CD4-positive, alpha-beta memory T cell (primary cell): Measurements from ENCODE around the gene CARNS1. TPM values are rescaled to one million over a fixed set of nuclear protein-coding genes. Genes with fewer than 3 reads are reported as not detected.

Source experiments
- CTCF ChIA-PET: fragments of 350-600 bp; sonication (Branson Sonifier 250); formaldehyde crosslinking; loops from one replicate; lab custom pipeline; 2021; ENCODE audit warnings: inconsistent platforms; ENCODE audit not compliant: partially characterized antibody; lab: Charles Lee
- POLR2A ChIA-PET: fragments of 350-600 bp; sonication (Branson Sonifier 250); formaldehyde crosslinking; loops from one replicate; lab custom pipeline; 2021; ENCODE audit not compliant: partially characterized antibody; lab: Charles Lee
- DNase-seq, 5 donors: peaks; one replicate each; pipeline versions ENCODE4 v3.0.0 to v3.0.0-alpha.2; 2020 to 2022; ENCODE audit warnings: mixed read lengths in 1 of 5
- H3K27ac ChIP-seq: one replicate; pipeline ENCODE4 v1.7.0; 2013; ENCODE audit warnings: low read depth, low read length
- H3K27me3 ChIP-seq: 2 replicates; pipeline ENCODE4 v1.7.0; 2013; ENCODE audit warnings: mild to moderate bottlenecking, low read length, moderate library complexity; ENCODE audit not compliant: insufficient read depth
- H3K36me3 ChIP-seq: 2 replicates; pipeline ENCODE4 v1.7.0; 2013; ENCODE audit warnings: mild to moderate bottlenecking, low read length, moderate library complexity; ENCODE audit not compliant: insufficient read depth
- H3K4me1 ChIP-seq: 2 replicates; pipeline ENCODE4 v1.7.0; 2013; ENCODE audit warnings: mild to moderate bottlenecking, low read length, moderate library complexity; ENCODE audit not compliant: insufficient read depth
- H3K4me3 ChIP-seq, 2 donors: one replicate each; pipeline ENCODE4 v1.7.0; 2013; ENCODE audit warnings: low read length in 2 of 2, mild to moderate bottlenecking in 1 of 2
- H3K9me3 ChIP-seq, 2 donors: one replicate each; pipeline ENCODE4 v1.7.0; 2013; ENCODE audit warnings: low read length in 2 of 2, control low read depth in 1 of 2; ENCODE audit not compliant: control insufficient read depth in 1 of 2
- H3K27ac Mint-ChIP-seq, 7 donors: one replicate each; pipeline ENCODE4 v1.8.0; 2020 to 2021; ENCODE audit warnings: mixed read lengths in 7 of 7, mild to moderate bottlenecking in 6 of 7, inconsistent platforms in 3 of 7, moderate library complexity in 3 of 7
- H3K27me3 Mint-ChIP-seq, 2 donors: one replicate each; pipeline ENCODE4 v1.8.0; 2020 to 2021; ENCODE audit warnings: mixed read lengths in 2 of 2
- H3K36me3 Mint-ChIP-seq, 2 donors: one replicate each; pipeline ENCODE4 v1.8.0; 2020 to 2021; ENCODE audit warnings: mixed read lengths in 2 of 2, inconsistent platforms in 1 of 2, mild to moderate bottlenecking in 1 of 2
- H3K4me1 Mint-ChIP-seq, 4 donors: one replicate each; pipeline ENCODE4 v1.8.0; 2020 to 2021; ENCODE audit warnings: mixed read lengths in 4 of 4, mild to moderate bottlenecking in 1 of 4
- H3K4me3 Mint-ChIP-seq, 8 donors: one replicate each; pipeline ENCODE4 v1.8.0; 2020 to 2021; ENCODE audit warnings: mixed read lengths in 8 of 8, mild to moderate bottlenecking in 7 of 8, moderate library complexity in 6 of 8, inconsistent platforms in 3 of 8
- H3K9me3 Mint-ChIP-seq, 8 donors: one replicate each; pipeline ENCODE4 v1.8.0; 2020 to 2021; ENCODE audit warnings: mixed read lengths in 8 of 8, mild to moderate bottlenecking in 5 of 8, inconsistent platforms in 3 of 8, moderate library complexity in 1 of 8
- intact Hi-C: fragments of 100-400 bp; cut with micrococcal nuclease; formaldehyde crosslinking; loops from one replicate; pipeline ENCODE4 v1.15.1; 2023
- polyA plus RNA-seq, 2 donors: library from polyadenylated mRNA; unstranded; fragments of 300-500 nt; fragmentation: Illumina TruSeq; gene quantifications; one replicate each; pipeline ENCODE4 v1.2.3, GENCODE V29; 2021
- total RNA-seq, 2 experiments: library from RNA; stranded (reverse); gene quantifications; one replicate each; pipeline ENCODE4 v1.2.3, GENCODE V29; 2021

CARNS1 gene
- total and polyA plus RNA-seq, 4 experiments from 2014 or later: 0.45 to 3.3 (median 1.6) TPM

DNA sequence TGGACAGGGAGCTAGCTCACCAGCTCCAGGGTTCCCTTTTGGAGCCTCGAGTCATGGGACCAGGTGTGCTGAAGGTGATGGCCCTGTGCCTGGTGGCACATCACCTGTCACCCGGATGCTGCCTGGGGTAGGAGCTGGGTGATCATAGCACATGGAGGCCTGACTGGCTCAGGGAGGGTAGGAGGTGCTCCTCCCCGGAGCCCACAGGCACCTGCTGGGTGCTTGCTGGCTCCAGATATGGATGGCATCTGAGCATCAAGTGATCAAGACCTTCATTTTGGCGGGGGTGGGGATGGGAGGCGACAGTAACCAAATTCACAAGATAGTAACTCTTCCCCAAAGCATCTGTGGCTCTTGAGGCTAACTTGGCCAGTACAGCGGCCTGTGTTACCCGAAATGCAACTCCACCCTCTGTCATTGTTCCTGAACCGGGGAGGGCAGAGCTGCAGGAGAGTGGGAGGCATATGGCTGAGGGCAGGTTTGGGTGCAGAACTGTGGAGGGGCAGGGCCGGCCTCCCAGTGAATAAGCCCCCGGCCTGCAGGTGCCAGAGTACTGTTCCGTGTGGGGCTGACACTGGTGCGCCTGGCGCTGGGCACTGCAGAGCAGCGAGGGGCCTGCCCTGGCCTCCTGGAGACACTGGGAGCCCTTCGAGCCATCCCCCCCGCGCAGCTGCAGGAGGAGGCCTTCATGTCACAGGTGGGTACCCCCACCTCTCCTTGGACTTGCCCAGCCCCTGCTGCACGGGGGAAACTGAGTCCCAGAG is 6.9 kb upstream of the CARNS1 start:
- intact Hi-C loops: loop anchor here (1.0 kb wide), 2 partner anchors 9 to 61 kb away; partner anchors contain the start of gene TMEM134
- CTCF ChIA-PET: interaction anchor here (0.9 to 3.4 kb wide), 8 partner anchors 8 to 75 kb away, joined by 3 to 21 read pairs (median 4); partner anchors contain the start of genes AIP, PTPRCAP, RPS6KB2 and TMEM134
- Mint-ChIP-seq H3K27ac (peak overlapping the region; percentile 82 to 98 (median 93)), H3K27me3 (no peaks in the 10 kb centered on the region), H3K4me3 (peak overlapping the region; percentile 85 to 100 (median 94)), H3K36me3 (peaks cover 20 to 33% of the 10 kb centered on the region in 2 donors), H3K4me1 (peaks cover 49 to 98% (median 67%) of the 10 kb centered on the region in 4 donors), H3K9me3 (peaks cover 0 to 2% (median 0%) of the 10 kb centered on the region in 8 donors)
- peak in 1 of 5 donors; percentile 58 for DNase-seq
- Histone ChIP-seq H3K27me3 (no peaks in the 10 kb centered on the region), H3K27ac (peak overlapping the region; percentile 81), H3K36me3 (peaks cover 22% of the 10 kb centered on the region), H3K9me3 (no peaks in the 10 kb centered on the region), H3K4me1 (peaks cover 88% of the 10 kb centered on the region), H3K4me3 (peak overlapping the region; percentile 33 to 77)
- POLR2A ChIA-PET: interaction anchor here (0.5 to 21.5 kb wide), 29 partner anchors 8 to 194 kb away, joined by 3 to 2262 read pairs (median 5); partner anchors contain the start of genes AIP, CARNS1, CLCF1 and CORO1B

DNA sequence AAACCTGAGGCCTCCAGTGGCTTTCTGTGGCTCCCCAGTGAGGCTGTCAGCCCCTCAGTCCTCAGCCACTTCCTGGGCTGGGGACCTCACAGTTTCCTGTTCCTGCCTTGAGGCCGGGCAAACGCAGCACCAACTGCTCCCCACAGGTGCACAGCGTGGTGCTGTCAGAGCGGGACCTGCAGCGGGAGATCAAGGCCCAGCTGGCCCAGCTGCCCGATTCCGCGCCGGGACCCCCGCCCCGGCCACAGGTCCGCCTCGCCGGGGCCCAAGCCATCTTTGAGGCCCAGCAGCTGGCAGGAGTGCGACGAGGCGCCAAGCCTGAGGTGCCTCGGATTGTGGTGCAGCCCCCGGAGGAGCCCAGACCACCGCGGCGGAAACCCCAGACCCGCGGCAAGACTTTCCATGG is 6.2 kb upstream of the CARNS1 start:
- intact Hi-C loops: loop anchor here (1.0 kb wide), 2 partner anchors 8 to 60 kb away; partner anchors contain the start of gene TMEM134
- H3K9me3 ChIP-seq: no peaks in the 10 kb centered on the region
- H3K27ac ChIP-seq: peak overlapping the region; percentile 81
- peak; percentile 80 to 85 (median 83) for DNase-seq
- H3K27me3 Mint-ChIP-seq: no peaks in the 10 kb centered on the region
- ChIA-PET CTCF (interaction anchor here (1.0 to 3.4 kb wide), 5 partner anchors 9 to 75 kb away, joined by 3 to 21 read pairs (median 4); partner anchors contain the start of genes AIP, PTPRCAP and RPS6KB2), POLR2A (interaction anchor here (0.8 to 21.5 kb wide), 26 partner anchors 9 to 169 kb away, joined by 3 to 2262 read pairs (median 6); partner anchors contain the start of genes AIP, CARNS1, CLCF1 and CORO1B)
- H3K27me3 ChIP-seq: no peaks in the 10 kb centered on the region
- H3K4me1 ChIP-seq: peaks cover 91% of the 10 kb centered on the region
- H3K4me3 Mint-ChIP-seq: peak overlapping the region; percentile 85 to 100 (median 94)
- H3K36me3 ChIP-seq: peaks cover 22% of the 10 kb centered on the region
- peaks cover 49 to 97% (median 67%) of the 10 kb centered on the region in 4 donors for H3K4me1 Mint-ChIP-seq
- peaks cover 20 to 29% of the 10 kb centered on the region in 2 donors for H3K36me3 Mint-ChIP-seq
- H3K9me3 Mint-ChIP-seq: peaks cover 0 to 2% (median 0%) of the 10 kb centered on the region in 8 donors
- H3K27ac Mint-ChIP-seq: peak overlapping the region; percentile 37 to 98 (median 72)
- H3K4me3 ChIP-seq: peak overlapping the region; percentile 48 to 77

DNA sequence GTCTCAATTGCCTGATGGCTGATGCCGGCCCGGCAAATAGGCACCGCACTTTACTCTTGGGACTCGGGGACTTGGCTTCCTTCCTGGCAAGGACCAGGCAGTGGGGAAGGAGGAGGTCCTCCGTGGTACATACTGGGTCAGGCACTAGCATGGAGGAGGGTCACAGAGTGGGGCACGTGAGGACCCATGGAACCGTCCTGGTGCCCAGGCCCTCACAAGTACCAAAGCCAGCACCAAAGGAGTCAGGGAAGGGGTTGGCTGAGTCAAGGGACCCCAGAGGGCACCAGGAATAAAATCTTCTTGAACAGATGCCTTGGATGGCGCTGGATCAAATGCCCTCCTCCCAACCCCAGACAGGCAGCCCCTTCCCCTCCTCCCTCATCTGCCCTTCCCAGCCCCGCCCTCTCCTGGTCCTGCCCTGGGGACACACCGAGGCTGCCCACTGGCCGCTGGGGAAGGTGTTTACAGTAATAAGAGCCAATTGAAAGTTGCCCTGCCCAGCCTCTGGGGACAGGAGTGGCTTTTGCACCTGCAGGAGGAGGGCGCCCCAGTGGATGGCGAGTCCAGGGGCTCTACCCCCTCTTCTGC is 5.6 kb upstream of the CARNS1 start:
- DNase-seq: no peak
- H3K4me3 Mint-ChIP-seq: peak overlapping the region; percentile 72 to 97 (median 88)
- H3K9me3 Mint-ChIP-seq: peaks cover 0 to 2% (median 0%) of the 10 kb centered on the region in 8 donors
- no peaks in the 10 kb centered on the region for H3K27me3 Mint-ChIP-seq
- Histone ChIP-seq H3K4me1 (peaks cover 96% of the 10 kb centered on the region), H3K27me3 (no peaks in the 10 kb centered on the region), H3K27ac (peak overlapping the region; percentile 81), H3K36me3 (peaks cover 22% of the 10 kb centered on the region), H3K9me3 (no peaks in the 10 kb centered on the region), H3K4me3 (peak overlapping the region; percentile 48 to 77)
- H3K4me1 Mint-ChIP-seq: peaks cover 47 to 92% (median 70%) of the 10 kb centered on the region in 4 donors
- CTCF ChIA-PET: interaction anchor here (1.0 to 3.4 kb wide), 2 partner anchors 28 to 73 kb away, joined by 4 to 21 read pairs; partner anchors contain the start of genes AIP and PTPRCAP
- POLR2A ChIA-PET: interaction anchor here (1.2 to 21.5 kb wide), 13 partner anchors 9 to 170 kb away, joined by 3 to 2262 read pairs (median 7); partner anchors contain the start of genes AIP, CARNS1, CORO1B and PPP1CA
- H3K27ac Mint-ChIP-seq: peak overlapping the region; percentile 85 to 98 (median 94)
- H3K36me3 Mint-ChIP-seq: peaks cover 15 to 24% of the 10 kb centered on the region in 2 donors
- intact Hi-C loops: loop anchor here (1.0 kb wide), 2 partner anchors 7 to 59 kb away; partner anchors contain the start of gene TMEM134

DNA sequence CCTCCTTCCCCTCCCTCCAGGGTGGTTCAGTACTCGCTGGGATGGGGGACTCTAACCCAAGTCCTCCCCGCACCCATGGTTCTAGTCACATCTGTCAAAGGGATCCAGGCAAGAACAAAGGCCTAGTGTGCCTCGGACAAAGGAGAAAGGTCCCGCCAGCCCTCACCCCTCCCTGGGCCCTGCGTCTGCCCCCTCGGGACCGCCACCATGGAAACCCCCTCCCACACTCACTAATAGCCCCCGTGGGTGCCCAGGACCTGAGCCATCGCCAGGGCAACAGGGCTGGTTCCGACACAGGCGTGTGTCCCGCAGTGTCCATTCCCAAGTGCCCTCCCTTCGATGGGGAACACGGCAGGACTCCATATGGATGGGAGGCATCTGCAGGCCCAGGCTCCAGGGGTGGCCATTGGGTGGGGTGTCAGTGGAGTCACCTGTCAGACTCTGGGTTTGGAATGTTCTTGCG is 5.1 kb upstream of the CARNS1 start:
- Histone ChIP-seq H3K27me3 (no peaks in the 10 kb centered on the region), H3K4me3 (peak overlapping the region in 1 of 2 donors; percentile 77), H3K9me3 (no peaks in the 10 kb centered on the region), H3K4me1 (peaks cover 95% of the 10 kb centered on the region), H3K36me3 (peaks cover 21% of the 10 kb centered on the region), H3K27ac (peak overlapping the region; percentile 81)
- POLR2A ChIA-PET: interaction anchor here (1.4 to 31.8 kb wide), 5 partner anchors 10 to 56 kb away, joined by 5 to 2262 read pairs (median 55); partner anchors contain the start of genes CORO1B, PPP1CA, PTPRCAP and RAD9A
- peak overlapping the region; percentile 78 to 98 (median 94) for H3K27ac Mint-ChIP-seq
- H3K36me3 Mint-ChIP-seq: peaks cover 15 to 19% of the 10 kb centered on the region in 2 donors
- H3K4me1 Mint-ChIP-seq: peaks cover 47 to 92% (median 73%) of the 10 kb centered on the region in 4 donors
- DNase-seq: no peak
- CTCF ChIA-PET: no interaction called here
- H3K27me3 Mint-ChIP-seq: no peaks in the 10 kb centered on the region
- peaks cover 0 to 2% (median 0%) of the 10 kb centered on the region in 8 donors for H3K9me3 Mint-ChIP-seq
- intact Hi-C loops: no loop called here
- peak overlapping the region; percentile 12 to 97 (median 88) for H3K4me3 Mint-ChIP-seq

DNA sequence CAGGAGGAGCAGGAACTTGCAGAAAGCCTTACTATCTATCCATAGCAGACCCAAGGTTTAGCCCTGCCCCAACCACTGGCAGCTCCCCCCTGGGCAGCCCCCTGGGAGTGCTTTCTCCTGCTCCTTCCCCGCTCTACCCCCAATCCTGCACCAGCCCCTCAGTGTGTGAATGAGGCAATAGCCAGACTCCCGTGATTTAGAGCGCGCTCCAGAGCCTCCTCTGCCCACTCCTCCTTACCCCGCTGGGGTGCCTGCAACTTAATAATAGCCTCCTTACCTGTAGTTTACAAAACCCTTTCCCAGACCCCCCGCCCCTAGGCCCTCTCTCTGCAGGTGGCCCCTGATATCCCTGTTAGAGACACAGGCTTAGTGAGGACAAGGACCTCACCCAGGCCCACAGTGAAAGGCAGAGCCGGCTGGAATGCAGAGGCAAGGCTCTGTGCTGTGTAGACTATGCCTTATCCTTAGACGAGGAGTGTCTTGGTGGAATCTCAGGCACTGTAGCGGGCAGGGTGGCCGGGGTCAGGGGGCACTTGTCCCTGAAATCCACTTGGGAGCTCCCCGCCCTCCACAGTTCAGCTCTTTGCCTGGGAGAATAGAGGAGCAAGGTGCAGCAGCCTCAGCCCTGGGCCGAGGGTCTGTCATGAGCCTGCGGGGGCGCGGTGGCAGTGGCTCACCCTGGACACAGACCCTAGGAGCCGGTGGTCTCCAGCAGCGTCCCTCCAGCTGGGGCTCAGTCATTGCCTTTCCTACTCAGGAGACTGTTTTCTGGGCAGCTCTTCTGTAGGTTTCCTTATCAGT is 4.3 kb upstream of the CARNS1 start:
- no peaks in the 10 kb centered on the region for H3K27me3 Mint-ChIP-seq
- Histone ChIP-seq H3K36me3 (peaks cover 13% of the 10 kb centered on the region), H3K27ac (peak overlapping the region; percentile 17), H3K4me3 (no peak overlapping the region), H3K27me3 (no peaks in the 10 kb centered on the region), H3K9me3 (no peaks in the 10 kb centered on the region), H3K4me1 (peaks cover 93% of the 10 kb centered on the region)
- peak overlapping the region in 6 of 7 donors; percentile 17 to 98 (median 62) for H3K27ac Mint-ChIP-seq
- ChIA-PET POLR2A (interaction anchor here (0.8 to 31.8 kb wide), 12 partner anchors 9 to 122 kb away, joined by 3 to 2262 read pairs (median 5); partner anchors contain the start of genes AIP, ANKRD13D, CORO1B and POLD4), CTCF (interaction anchor here (1.2 to 4.4 kb wide), 2 partner anchors 8 to 59 kb away, joined by 3 to 34 read pairs; partner anchors contain the start of genes PPP1CA and TBC1D10C)
- H3K36me3 Mint-ChIP-seq: peaks cover 13% of the 10 kb centered on the region in 2 donors
- no peak for DNase-seq
- H3K9me3 Mint-ChIP-seq: peaks cover 0 to 2% (median 0%) of the 10 kb centered on the region in 8 donors
- H3K4me3 Mint-ChIP-seq: peak overlapping the region in 7 of 8 donors; percentile 22 to 97 (median 87)
- intact Hi-C loops: no loop called here
- H3K4me1 Mint-ChIP-seq: peaks cover 49 to 88% (median 73%) of the 10 kb centered on the region in 4 donors
